ENCODE data around the gene KIAA1671.

KIAA1671 gene

DNA sequence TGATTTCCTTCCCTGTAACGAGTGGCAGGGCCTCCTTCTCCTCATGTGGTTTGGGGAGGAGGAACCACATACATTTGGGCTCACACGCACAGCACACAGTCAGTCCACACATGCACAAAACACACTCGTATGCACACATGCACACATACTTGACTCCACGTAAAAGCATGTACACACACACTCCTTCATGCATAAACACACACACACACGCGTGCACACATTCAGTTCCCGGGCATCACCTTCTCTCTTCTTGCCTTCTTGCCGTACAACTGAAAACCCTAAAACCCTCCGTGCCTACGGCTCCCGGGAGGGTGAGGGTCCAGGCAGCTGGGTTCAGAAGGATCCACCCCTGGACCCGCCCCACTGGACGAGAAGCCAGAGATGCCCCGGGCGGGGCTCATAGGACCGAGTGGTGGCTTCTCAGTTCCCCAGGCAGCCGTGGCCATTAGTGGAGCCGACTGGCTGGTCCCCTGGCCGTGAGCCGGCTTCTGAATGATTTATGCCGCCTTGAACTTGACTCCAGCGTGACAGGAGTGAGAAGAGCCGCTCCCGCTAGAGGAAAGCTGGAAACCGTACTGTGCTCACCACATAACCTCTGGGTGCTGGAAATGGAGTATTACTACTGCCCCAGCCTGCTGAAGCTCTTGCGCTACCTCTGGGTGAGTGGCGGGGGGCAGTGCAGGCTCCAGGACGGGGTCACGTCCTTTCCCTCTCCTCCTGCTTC is 117.4 kb downstream of the KIAA1671 start:
- DNase-seq: no peak

DNA sequence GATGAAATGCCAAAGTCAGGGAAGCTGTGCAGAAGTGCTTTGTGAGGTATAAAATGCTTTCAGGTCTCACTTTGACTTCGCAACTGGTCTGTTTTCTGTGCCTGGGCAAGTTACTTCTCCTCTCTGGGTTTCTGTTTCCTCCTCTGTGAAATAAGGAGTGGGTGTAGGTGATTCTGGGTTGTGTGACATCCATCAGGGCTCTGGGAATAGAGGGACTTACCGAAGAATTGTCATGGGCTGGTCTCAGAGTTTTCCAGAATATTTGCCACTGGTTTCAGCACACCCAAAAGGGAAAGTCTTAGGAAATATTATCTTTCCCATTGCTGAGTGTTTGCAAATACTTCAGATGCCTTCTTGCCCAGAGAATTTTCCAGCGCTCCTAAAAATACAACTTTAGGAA is 118.4 kb downstream of the KIAA1671 start:
- no peak for DNase-seq

DNA sequence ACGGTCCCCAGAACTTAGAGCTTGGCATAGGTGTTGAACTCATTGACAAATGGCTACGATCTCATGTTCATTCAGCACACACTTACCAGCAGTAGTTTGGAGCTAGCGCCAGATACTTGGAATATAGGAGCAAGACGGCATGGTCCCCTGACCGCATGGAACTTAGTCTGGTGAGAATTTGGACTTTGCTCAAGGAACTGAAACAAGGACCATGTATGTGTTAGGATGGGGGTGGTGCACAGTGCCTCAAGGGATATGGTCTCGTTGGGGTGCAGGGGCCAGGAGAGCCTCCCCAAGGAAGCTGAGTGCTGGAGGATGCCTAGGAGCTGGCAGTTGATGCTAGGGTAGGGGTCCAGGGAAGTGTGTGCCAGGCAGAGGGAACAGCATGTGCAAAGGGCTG is 119.2 kb downstream of the KIAA1671 start:
- DNase-seq: no peak

DNA sequence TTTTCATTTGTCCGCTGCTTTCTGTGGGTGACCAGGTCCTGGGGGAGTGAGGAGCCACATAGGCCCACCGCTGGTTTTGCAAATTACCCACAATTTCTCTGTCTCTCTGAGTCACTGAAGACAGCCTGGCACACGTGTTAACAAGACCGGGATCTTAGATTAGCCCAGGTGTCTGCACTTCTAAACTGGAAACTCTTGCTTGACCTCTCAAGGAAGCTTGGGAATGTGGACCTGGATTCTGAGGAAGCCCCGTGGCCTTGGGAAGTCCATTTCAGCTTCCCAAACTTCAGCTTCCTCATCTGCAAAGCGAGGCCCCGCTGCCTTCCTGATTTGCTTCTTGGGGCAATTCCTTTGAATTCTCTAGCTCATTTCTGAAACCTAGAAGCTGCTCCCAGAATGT is 119.9 kb downstream of the KIAA1671 start:
- no peak for DNase-seq

DNA sequence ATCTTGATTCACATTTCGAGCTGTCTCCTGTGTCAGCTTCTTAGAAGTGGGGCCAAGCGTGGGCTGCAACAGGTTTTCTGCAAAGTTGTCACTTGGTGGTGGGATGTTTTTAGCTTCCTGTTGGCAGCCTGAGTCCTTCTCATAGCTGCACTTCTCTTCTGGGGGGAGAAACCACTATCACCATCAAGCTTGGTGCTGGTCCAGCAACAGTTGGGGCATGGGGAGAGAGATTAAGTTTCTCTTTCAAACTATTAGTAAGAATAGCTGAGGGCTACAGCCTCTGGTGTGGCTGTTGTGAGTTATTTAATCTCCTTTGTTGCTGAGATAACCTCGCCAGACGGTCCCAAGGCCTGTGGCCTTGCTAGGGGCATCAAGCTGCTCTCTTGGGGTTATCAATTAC is 123.8 kb downstream of the KIAA1671 start:
- DNase-seq: no peak

DNA sequence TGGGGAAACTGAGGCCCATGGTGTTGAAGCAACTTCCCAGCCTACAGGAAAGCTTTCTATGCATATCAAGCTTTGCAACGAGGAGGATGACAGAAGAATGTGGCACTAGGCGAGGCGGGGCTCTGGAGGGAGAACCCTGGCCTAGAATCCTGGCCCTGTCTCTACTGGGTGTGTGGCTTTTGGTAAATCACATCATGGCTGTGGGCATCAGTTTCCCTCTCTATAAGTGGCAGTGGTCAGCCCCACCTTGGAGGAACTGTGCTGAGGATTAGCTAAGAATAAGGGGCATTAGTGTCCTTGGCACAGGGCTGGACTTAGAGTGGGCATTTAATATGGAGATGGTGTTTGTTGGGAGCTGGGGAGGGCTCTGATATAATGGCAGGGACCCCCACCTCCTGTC is 124.5 kb downstream of the KIAA1671 start:
- no peak for DNase-seq

DNA sequence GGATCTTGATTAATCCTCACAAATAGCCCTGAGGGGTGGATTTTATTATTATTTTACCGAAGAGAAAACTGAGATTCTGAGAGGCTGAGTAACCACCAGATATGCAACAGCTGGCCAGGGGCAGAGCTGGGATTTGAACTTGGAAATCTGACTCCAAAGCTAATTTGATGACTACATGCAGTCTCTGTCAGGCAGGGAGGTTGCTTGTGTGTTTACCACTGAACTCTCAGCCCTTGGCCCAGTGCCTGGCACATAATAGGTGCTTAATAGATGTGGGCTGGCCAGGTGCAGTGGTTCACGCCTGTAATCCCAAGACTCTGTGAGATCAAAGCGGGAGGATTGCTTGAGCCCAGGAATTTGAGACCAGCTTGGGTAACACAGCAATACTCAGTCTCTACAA is 125.4 kb downstream of the KIAA1671 start:
- DNase-seq: peak; percentile 17

DNA sequence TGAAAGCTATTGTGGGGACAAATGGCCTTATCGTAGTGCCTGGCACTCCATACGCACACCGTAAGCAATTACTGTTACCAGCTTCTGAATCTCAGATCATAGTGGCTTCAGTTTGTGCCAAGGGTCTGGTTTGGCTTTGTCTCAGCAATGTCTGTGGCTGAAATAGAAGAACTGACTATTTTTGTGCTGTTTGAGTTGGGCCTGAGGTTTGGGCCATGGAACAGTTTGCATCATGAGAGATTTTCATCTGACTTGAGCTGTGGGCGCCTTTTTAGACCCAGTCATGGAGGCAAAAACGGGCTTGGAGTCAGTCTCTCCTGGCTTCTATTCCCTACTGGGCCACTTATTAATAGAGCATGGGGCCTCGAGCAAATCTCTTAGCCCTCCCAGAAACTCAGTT is 126.1 kb downstream of the KIAA1671 start:
- DNase-seq: no peak

DNA sequence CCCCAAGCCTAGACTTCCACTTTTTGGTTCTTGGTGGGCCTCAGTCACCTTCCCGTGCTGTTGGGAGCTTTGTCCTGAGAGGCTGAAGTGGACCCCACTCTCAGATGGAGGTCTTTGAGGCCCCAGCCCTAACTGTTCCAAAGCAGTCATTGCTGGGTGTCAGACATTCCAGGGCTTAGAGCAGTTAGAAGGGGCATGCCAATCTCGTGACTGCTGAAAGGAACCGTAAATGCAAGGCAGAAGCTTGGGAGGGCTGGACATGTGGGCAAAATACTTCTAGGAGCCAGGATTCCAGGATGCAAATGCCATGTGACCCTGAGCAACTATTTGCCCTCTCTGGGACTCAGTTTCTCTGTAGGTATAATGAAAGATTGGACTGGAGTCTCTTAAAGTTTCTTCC is 128.3 kb downstream of the KIAA1671 start:
- no peak for DNase-seq

DNA sequence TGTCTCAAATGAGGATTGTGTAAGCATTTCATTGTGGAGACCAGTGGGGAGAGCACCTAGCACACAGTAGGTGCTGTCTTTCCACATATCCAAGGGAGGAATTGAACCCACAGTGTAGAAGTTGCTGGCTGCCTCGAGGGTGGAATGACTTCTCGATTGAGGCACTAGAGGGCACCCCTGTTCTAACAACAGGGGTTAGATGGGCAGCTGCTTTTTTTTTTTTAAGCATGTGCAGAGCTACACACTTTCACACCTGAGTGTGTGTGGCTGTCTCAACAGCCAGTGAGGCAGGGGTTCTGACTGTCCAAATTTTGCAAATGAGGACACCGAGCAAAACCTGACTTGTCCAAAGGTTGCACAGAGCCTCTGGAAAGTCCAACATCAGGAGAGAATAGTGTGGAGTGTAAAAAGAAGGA is 128.9 kb downstream of the KIAA1671 start:
- DNase-seq: peak; percentile 50

DNA sequence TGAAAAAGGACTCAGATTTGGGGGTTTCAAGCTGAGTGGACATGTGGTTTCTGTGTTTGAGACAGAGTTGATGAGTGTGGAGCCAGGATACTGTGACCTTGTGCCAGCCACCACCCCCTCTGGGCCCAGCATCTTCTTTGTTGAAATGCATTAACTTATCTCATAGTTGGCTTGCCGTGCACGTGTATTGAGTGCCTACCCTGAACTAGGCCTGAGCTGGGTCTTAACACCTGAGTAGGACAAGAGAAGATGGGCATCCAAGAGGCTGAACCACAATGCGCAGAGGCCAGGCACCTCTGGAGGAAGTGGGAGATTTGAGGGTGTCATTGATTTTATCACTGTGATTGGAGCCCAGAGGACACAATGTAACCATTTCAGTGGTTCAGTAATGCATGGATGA is 129.6 kb downstream of the KIAA1671 start:
- DNase-seq: no peak

DNA sequence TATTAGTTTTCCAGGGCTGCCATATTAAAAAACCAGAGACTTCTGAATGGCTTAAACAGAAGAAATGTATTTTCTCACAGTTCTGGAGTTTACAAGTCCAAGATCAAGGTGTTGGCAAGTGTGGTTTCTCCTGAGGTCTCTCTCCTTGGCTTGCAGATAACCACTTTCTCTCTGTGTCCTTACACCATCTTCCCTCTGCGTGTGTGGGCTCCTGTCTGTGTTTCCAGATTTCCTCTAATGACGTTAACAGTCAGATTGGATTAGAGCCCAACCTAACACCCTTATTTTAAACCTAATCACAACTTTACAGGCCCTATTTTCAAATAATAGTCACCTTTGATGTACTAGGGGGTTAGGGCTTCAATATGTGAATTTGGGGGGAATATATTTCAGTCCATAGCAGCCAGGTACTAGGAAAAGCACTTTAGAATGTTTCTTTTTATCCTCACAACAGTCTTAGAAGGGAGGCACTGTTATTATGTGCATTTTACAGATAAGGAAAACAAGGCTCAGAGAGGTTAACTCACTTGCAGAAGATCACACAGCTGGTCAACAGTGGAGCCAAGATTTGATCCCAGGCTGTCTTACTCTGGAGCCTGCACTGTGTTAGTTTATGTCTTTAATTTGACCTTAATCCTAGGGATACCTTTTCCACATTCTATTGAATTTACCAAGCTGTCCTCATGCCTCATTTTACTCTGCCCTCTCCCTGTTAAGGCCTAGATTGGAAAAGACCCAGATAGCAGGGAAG is 130.7 kb downstream of the KIAA1671 start:
- DNase-seq: no peak

DNA sequence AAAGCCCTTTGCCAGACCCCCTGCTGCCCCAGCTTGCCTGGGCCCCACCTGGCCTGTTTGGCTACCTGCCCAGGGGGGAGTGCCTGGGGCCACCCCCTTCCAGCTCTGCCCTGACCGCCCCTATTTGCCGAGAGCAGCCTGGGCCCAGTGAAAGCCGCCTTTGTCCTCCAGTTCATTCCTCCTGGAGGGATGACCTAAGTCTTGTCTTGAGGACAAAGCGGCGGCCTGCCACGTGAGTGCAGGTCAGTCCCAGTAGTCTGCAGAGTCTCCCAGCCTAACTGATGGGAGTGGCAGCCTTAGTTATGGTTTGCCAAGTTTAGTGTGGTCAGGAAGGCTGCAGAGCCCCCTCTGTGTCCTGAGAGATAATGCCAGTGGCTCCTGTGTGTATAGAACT is 131.3 kb downstream of the KIAA1671 start:
- DNase-seq: peak; percentile 62

DNA sequence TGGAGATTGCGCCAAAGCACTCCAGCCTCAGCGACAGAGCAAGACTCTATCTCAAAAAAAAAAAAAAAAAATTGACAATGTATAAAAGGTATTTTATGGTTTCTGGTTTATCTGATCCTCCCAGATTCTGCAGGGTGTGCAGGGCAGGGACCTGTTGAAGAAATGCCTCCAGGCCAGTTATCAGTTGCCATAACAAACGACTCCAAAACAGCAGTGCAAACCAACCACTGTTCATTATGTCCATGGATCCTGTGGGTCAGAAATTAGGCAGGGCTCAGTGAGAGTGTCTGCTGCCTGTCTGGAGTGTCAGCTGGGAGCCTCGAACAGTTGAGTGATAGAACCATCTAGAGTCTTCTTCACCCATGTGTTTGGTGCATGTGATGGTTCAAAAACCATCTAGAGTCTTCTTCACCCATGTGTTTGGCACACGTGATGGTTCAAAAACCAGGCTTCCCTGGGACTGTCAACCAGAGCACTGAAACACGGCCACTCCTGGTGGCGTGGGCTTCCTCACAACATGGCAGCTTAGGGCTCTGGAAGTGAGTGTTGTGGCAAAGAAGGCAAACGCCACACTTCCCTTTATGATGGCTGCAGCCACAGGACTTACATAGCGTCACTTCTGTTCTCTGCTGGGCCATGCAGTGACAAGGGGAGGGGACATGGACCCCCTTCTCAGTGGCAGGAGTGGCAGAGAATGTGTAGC is 132.0 kb downstream of the KIAA1671 start:
- DNase-seq: no peak

DNA sequence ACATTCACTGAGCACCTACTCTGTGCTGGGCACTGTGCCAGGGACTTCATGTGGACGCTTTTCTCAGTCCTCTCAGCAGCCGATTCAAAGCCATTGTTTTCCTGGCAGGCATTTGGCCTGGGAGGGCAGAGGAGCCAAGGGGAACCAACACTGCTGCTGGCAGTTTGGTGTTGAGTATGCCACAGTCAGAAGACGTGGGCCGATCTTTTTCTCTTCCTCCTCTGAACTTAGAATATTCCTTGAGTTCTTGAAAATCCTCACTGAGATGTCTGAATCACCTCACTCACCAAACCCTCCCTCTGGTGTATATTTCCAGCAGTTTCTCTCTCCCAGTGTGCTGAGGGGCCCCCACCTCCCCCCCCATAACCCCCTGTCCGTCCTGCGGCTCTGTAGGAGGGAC is 132.6 kb downstream of the KIAA1671 start:
- no peak for DNase-seq

DNA sequence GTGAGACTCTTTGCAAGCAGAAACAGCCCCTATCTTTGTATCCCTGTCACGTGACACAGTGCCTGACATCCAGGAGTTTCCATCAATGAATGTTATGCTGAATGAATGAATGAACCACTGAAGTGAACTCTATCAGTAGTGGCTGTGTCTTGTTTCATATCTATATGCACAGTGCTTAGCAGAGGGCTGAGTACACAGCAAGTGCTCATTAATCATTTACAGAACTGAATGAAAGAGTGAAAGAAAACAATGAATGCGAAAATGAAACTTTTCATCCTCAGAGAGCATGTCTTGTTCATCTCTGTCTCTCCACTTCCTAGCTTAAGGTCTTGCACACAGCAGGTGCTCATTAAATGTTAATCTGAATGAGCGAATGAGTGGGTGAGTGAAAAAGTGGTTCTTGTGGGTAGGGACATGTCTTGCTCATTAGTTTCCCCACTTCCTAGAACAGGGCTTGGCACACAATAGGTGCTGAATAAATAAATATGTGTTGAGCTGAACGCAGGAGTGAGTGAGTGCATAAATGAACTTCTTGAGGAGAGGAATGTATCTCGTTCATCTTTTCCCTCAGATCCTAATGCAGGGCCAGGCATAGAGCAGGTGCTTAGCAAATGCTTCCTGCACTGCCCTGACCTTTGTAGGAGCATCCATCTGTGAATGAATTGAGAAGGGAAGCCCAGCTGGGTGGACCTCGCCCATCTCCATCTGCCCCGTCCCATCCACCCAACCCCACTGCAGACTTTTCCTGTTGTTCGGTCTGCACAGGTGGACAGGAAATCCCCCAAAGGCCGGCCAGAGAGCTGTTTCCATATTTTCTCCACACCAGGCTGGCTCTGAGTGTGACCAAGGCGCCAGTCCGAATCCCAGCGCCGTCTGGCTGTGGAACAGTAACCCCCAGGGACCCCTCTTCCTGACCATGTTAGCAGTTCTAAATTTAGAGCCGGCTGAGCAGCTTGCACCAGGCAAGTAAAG is 133.7 kb downstream of the KIAA1671 start:
- no peak for DNase-seq

DNA sequence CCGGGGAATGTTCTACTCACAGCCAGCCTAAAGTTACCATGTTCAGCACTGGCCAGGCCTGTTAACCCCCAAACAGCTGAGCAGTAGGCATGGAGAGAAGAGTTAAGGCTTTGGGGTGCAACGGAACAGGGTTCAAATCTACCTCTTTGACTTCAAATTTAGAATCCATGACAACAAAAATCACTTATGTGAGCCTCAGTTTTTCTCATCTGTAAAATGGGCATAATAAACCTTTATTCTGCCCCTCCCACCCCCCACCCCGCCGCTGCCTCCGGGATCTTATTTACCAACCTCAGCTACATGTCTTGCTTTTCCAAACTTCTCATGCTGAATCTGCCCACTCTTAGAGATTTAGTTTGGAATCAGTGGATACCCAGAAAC is 134.4 kb downstream of the KIAA1671 start:
- DNase-seq: no peak

DNA sequence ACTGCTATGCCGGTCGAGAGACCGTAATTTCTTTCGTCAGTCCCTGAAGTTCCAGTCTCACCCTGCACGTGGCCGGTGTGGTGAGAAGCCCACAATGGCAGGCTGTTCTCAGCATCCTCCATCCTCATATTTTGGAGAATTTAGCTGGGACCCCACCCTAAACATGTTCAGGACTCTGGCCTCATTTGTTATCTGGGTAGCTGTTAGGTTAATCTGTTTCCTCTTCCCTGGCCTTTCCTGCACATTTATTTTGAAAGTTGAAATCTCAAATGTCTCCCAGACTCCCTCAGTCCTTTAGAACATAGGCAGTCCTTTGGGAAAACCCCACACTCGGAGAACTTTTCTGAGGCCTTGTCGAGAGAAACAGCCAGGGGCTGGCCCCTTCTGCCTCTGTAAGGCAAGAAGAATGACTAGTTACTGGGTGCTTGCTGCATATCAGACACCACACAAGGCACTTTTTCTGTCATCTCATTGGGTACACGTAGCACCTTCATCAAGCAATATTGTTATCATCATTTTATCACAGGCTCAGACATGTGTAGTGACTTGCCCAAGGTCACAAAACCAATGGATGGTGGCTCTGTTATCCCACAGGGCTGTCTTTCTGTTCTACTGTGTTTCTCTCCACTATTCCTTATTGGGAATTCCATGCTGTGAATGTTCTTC is 137.8 kb downstream of the KIAA1671 start:
- DNase-seq: no peak

DNA sequence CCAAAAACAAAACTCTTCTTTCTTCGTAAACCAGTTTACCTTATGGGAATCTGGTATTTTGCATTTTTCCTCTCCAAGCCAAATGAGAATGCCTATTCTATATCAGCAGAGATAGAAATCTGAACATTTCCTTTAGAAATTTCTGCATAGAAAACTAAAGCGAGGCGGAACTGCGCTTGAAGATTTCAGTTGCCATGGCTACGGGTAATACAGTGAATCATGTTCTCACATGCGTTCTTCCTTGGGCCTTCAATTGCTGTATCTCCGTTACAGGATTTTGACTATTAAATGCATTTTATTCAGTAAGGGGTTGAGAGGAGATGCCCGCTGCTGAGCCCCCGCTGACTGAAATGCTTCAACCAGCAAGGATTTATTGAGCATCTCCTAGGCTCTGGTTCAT is 138.9 kb downstream of the KIAA1671 start:
- DNase-seq: no peak

DNA sequence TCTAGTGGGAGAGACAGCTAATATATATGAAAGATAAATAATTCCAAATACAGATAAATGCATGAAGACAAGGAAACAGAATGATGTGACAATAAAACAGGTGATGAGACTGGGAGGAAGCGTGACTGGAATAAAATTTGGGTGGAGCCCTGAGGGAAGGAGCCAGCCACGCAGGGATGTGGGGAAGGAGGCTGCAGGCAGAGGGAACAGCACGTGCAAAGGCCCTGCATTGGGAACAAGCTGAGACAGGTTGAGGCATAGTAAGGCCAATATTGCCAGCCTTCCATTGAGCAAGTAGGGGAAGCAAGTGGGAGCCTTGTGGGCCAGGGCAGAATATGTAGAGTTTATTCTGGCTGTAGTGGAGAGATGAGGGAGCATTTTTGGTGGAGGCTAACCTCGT is 139.6 kb downstream of the KIAA1671 start:
- no peak for DNase-seq

DNA sequence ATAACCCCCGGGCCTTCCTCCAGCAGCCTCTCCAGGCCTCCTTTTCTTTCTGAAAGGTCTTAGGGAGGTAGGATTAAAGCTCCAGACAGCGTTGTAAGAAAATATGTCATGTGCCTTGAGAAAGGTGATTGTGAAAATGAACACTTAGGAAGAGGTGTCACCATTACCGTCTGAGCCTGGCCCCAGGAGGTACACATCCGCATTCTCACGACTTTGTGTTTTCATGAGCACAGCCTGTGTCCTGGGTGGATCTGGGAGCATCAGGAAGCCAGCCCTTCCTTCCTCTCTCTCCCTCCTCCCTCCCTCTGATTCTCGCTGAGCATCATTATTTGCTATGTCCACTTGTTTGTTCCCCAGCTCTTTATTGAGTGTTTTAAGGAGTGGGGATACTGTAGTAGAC is 142.1 kb downstream of the KIAA1671 start:
- no peak for DNase-seq

DNA sequence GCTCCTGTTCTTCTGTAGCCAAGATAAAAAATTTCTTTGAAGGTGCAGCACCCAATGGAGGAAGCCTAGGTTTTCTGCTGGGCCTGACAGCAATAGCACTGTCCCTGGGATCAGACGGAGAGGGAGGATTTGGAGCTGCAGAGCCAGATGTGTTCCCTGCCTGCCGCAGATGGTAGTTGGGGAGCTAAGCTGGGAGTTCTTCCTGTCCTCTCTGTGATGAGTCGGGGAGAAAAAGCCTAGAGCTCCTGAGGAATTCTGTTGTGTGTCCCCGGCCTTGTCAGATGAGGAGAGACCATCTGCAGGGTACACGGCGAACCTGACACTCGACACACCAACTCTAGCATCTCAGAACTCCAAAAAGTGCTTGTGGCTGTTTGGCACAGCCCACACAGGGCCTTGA is 143.4 kb downstream of the KIAA1671 start:
- DNase-seq: no peak
